Measurements from ENCODE around the gene IKZF2. TPM values are rescaled to one million over a fixed set of nuclear protein-coding genes. Genes with fewer than 3 reads are reported as not detected.

The IKZF2 gene
- total RNA-seq, 1 experiment from 2014 or later: 0.44 TPM

GRCh38 chr2:213107728-213108127 is 43.7 kb downstream of the IKZF2 start:
- intact Hi-C loops (cut with micrococcal nuclease; ENCODE audit: unreplicated experiment): no loop called here
- TF ChIP-seq POLR2AphosphoS5 (IDR thresholded peaks at IDR 0.05; ENCODE audit: low read depth, low read length) (no peak), CTCF (IDR thresholded peaks at IDR 0.05) (no peak), SIN3A (IDR thresholded peaks at IDR 0.05; ENCODE audit: borderline replicate concordance, insufficient read depth, low read depth, low read length) (no peak), TCF7L2 (IDR thresholded peaks at IDR 0.05; ENCODE audit: low read depth, low read length) (no peak)
- TF ChIP-seq, protein P1, sequence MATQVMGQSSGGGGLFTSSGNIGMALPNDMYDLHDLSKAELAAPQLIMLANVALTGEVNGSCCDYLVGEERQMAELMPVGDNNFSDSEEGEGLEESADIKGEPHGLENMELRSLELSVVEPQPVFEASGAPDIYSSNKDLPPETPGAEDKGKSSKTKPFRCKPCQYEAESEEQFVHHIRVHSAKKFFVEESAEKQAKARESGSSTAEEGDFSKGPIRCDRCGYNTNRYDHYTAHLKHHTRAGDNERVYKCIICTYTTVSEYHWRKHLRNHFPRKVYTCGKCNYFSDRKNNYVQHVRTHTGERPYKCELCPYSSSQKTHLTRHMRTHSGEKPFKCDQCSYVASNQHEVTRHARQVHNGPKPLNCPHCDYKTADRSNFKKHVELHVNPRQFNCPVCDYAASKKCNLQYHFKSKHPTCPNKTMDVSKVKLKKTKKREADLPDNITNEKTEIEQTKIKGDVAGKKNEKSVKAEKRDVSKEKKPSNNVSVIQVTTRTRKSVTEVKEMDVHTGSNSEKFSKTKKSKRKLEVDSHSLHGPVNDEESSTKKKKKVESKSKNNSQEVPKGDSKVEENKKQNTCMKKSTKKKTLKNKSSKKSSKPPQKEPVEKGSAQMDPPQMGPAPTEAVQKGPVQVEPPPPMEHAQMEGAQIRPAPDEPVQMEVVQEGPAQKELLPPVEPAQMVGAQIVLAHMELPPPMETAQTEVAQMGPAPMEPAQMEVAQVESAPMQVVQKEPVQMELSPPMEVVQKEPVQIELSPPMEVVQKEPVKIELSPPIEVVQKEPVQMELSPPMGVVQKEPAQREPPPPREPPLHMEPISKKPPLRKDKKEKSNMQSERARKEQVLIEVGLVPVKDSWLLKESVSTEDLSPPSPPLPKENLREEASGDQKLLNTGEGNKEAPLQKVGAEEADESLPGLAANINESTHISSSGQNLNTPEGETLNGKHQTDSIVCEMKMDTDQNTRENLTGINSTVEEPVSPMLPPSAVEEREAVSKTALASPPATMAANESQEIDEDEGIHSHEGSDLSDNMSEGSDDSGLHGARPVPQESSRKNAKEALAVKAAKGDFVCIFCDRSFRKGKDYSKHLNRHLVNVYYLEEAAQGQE (IDR thresholded peaks at IDR 0.05; ENCODE audit: insufficient read depth in 1 of 2, low read depth in 2 of 2, low read length in 1 of 2): no peak
- DNase-seq (ENCODE audit: low read depth, low spot score) (no peak), ATAC-seq (no peak)
- Histone ChIP-seq H3K9me3 (ENCODE audit: control insufficient read depth, insufficient read depth, low read depth, low read length) (no peaks in the 10 kb centered on the region), H3K4me1 (ENCODE audit: control insufficient read depth, insufficient read depth, low read length) (no peaks in the 10 kb centered on the region), H3K4me3 (ENCODE audit: low read depth in 2 of 2, low read length in 2 of 2) (no peak overlapping the region), H3K27ac (ENCODE audit: low read length) (no peak overlapping the region), H3K27me3 (ENCODE audit: control insufficient read depth, insufficient read depth, low read length) (no peaks in the 10 kb centered on the region), H3K36me3 (ENCODE audit: control insufficient read depth, insufficient read depth, low read length) (no peaks in the 10 kb centered on the region)
- ChIA-PET POLR2A (no interaction called here), CTCF (no interaction called here)
- BruUV-seq (replicated peaks): no TSS peak
- in situ Hi-C loops (cut with HindIII; ENCODE audit: low pct_unique_long_range_greater_than_20kb, low sequenced_read_pairs): no loop called here

GRCh38 chr2:213105212-213105611 is 46.2 kb downstream of the IKZF2 start:
- TF ChIP-seq, protein P1 (IDR thresholded peaks at IDR 0.05; ENCODE audit: insufficient read depth in 1 of 2, low read depth in 2 of 2, low read length in 1 of 2): no peak
- TF ChIP-seq SIN3A (IDR thresholded peaks at IDR 0.05; ENCODE audit: borderline replicate concordance, insufficient read depth, low read depth, low read length) (no peak), POLR2AphosphoS5 (IDR thresholded peaks at IDR 0.05; ENCODE audit: low read depth, low read length) (no peak), TCF7L2 (IDR thresholded peaks at IDR 0.05; ENCODE audit: low read depth, low read length) (no peak), CTCF (IDR thresholded peaks at IDR 0.05) (no peak)
- no peaks in the 10 kb centered on the region for H3K36me3 ChIP-seq (ENCODE audit: control insufficient read depth, insufficient read depth, low read length)
- intact Hi-C loops (cut with micrococcal nuclease; ENCODE audit: unreplicated experiment): no loop called here
- no peak overlapping the region for H3K27ac ChIP-seq (ENCODE audit: low read length)
- in situ Hi-C loops (cut with HindIII; ENCODE audit: low pct_unique_long_range_greater_than_20kb, low sequenced_read_pairs): no loop called here
- no peaks in the 10 kb centered on the region for H3K27me3 ChIP-seq (ENCODE audit: control insufficient read depth, insufficient read depth, low read length)
- ATAC-seq (no peak), DNase-seq (ENCODE audit: low read depth, low spot score) (no peak)
- BruUV-seq (replicated peaks): no TSS peak
- no peaks in the 10 kb centered on the region for H3K9me3 ChIP-seq (ENCODE audit: control insufficient read depth, insufficient read depth, low read depth, low read length)
- ChIA-PET CTCF (no interaction called here), POLR2A (no interaction called here)
- no peaks in the 10 kb centered on the region for H3K4me1 ChIP-seq (ENCODE audit: control insufficient read depth, insufficient read depth, low read length)
- H3K4me3 ChIP-seq (ENCODE audit: low read depth in 2 of 2, low read length in 2 of 2): no peak overlapping the region
